Prostate gland (tissue), 2 donors: Measurements from ENCODE around the gene MRPL23. TPM values are rescaled to one million over a fixed set of nuclear protein-coding genes. Genes with fewer than 3 reads are reported as not detected.

ENCODE experiments used
- DNase-seq: peaks from one replicate; pipeline ENCODE4 v3.0.0-alpha.2; 2019; ENCODE audit warnings: low spot score
- H3K27ac ChIP-seq, 2 donors: fragments of 200-600 bp; sonication (generic); 2 replicates each; pipeline ENCODE4 v1.5.1; 2017 to 2019
- H3K27me3 ChIP-seq: fragments of 200-600 bp; sonication (generic); replicated peaks from 2 replicates; pipeline ENCODE4 v1.5.1; 2019; ENCODE audit not compliant: insufficient read depth
- H3K36me3 ChIP-seq, 2 donors: fragments of 200-600 bp; sonication (generic); 1 replicate in 1 of 2; 2 replicates in 1 of 2; pipeline versions ENCODE4 v1.5.1 to v1.8.1; 2017 to 2019
- H3K4me1 ChIP-seq: fragments of 200-600 bp; sonication (generic); replicated peaks from 2 replicates; pipeline ENCODE4 v1.5.1; 2019
- H3K4me3 ChIP-seq, 2 donors: fragments of 200-600 bp; sonication (generic); 2 replicates each; pipeline ENCODE4 v1.5.1; 2017 to 2019
- H3K9me3 ChIP-seq: fragments of 200-600 bp; sonication (generic); 2 replicates; pipeline ENCODE4 v1.5.1; 2017
- CTCF ChIP-seq, 4 experiments: fragments of 200-600 bp in 2 of 4; fragments of 450-650 bp in 2 of 4; sonication (generic) in 2 of 4; IDR thresholded peaks; 1 replicate in 3 of 4; 2 replicates in 1 of 4; pipeline ENCODE4 v1.5.1; 2016 to 2019; ENCODE audit warnings: antibody characterized with exemption in 4 of 4, mild to moderate bottlenecking in 2 of 4, moderate library complexity in 2 of 4
- POLR2A ChIP-seq: fragments of 450-650 bp; IDR thresholded peaks from one replicate; pipeline ENCODE4 v1.6.1; 2016; ENCODE audit warnings: antibody characterized with exemption, mild to moderate bottlenecking
- POLR2AphosphoS5 ChIP-seq: sonication (generic); formaldehyde crosslinking; IDR thresholded peaks from one replicate; pipeline ENCODE4 v1.6.1; 2017; ENCODE audit warnings: antibody characterized with exemption
- WGBS: methylation state at CpG from one replicate; pipeline ENCODE4 v1.1.5; 2018; 5-methylcytosine and 5-hydroxymethylcytosine counted together
- intact Hi-C: fragments of 100-400 bp; cut with DNase I; formaldehyde crosslinking; loops from one replicate; pipeline ENCODE4 v1.14.2; 2022
- total RNA-seq, 2 donors: library from RNA; depleted of rRNA; stranded (reverse); fragments of >200 nt; gene quantifications; one replicate each; pipeline ENCODE4 v1.1.0, GENCODE V29; 2016

MRPL23 gene
- total RNA-seq, 2 donors from 2014 or later = 155 to 162 TPM

DNA sequence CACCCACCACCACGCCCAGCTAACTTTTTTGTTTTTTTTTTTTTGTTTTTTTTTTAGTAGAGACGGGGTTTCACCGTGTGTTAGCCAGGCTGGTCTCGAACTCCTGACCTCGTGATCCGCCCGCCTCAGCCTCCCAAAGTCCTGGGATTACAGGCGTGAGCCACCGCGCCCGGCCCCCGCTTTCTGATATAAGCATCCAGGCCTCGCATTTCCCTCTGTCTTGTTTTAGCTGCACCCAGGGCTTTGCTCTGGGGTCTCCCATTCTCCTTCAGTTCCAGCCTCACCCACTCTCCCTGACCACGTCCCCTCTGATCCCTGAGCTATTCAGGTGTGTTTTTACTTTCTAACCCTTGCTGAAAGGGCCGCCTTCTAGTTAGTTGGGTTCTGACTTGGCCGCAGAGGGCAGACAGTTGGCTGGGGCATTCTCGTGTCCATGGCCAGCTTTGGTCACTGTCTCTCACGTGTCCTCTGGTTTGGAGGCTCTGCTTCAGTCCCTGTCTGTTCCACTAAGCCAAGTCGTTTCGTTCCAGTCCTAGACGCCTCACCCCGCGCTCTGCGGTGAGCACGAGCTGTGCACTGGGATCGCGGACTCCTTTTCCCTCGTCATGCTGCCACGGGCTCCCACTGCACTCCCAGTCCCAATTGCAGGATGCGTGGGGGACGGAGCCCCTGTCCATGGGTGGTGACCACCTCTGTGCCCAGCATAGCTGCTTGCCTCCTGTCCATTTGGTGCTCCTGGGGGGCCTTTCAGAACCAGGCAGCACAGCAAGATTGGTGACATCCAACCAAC, 33.7 kb upstream of the MRPL23 start:
- Histone ChIP-seq H3K4me3 (no peak overlapping the region), H3K27ac (no peak overlapping the region), H3K27me3 (no peaks in the 10 kb centered on the region), H3K36me3 (no peaks in the 10 kb centered on the region), H3K9me3 (no peaks in the 10 kb centered on the region), H3K4me1 (no peaks in the 10 kb centered on the region)
- no peak for DNase-seq
- intact Hi-C loops = loop anchor here (2.0 kb wide), 1 partner anchor 21 kb away; no protein-coding TSS in a partner anchor
- 88% methylated on average over 31 of the region's 31 CpGs for WGBS
- no peak for TF ChIP-seq CTCF (IDR thresholded peaks at IDR 0.05)
- TF ChIP-seq POLR2AphosphoS5 = no peak
- no peak for TF ChIP-seq POLR2A

- Histone ChIP-seq H3K4me3 (no peak overlapping the region), H3K36me3 (no peaks in the 10 kb centered on the region), H3K27ac (no peak overlapping the region), H3K9me3 (no peaks in the 10 kb centered on the region), H3K4me1 (no peaks in the 10 kb centered on the region), H3K27me3 (no peaks in the 10 kb centered on the region)
- TF ChIP-seq POLR2A = no peak
- 91% methylated on average over 2 of the region's 2 CpGs for WGBS
- DNase-seq = no peak
- intact Hi-C loops = loop anchor here (5.0 kb wide), 1 partner anchor 33 kb away; no protein-coding TSS in a partner anchor
Measured at GRCh38 chr11:1915795-1916131, 31.4 kb upstream of the MRPL23 start.

- Histone ChIP-seq H3K4me3 (no peak overlapping the region), H3K36me3 (no peaks in the 10 kb centered on the region), H3K4me1 (no peaks in the 10 kb centered on the region), H3K27me3 (no peaks in the 10 kb centered on the region), H3K9me3 (no peaks in the 10 kb centered on the region), H3K27ac (no peak overlapping the region)
- 87% methylated on average over 14 of the region's 14 CpGs for WGBS
- DNase-seq = no peak
- no peak for TF ChIP-seq POLR2AphosphoS5
- intact Hi-C loops = loop anchor here (5.0 kb wide), 1 partner anchor 34 kb away; no protein-coding TSS in a partner anchor
Measured at GRCh38 chr11:1916132-1916985, 30.8 kb upstream of the MRPL23 start.

- Histone ChIP-seq H3K9me3 (no peaks in the 10 kb centered on the region), H3K36me3 (no peaks in the 10 kb centered on the region), H3K27ac (no peak overlapping the region), H3K4me1 (no peaks in the 10 kb centered on the region), H3K4me3 (no peak overlapping the region), H3K27me3 (no peaks in the 10 kb centered on the region)
- DNase-seq = no peak
- intact Hi-C loops = loop anchor here (5.0 kb wide), 1 partner anchor 35 kb away; no protein-coding TSS in a partner anchor
- TF ChIP-seq POLR2AphosphoS5 = no peak
- no peak for TF ChIP-seq POLR2A
- no peak for TF ChIP-seq CTCF (IDR thresholded peaks at IDR 0.05)
- WGBS = 83% methylated on average over 5 of the region's 8 CpGs
Measured at GRCh38 chr11:1916986-1917522, 30.1 kb upstream of the MRPL23 start.

- TF ChIP-seq POLR2A (no peak), CTCF (IDR thresholded peaks at IDR 0.05) (peak in 1 of 4 experiments; percentile 5), POLR2AphosphoS5 (no peak)
- no peaks in the 10 kb centered on the region for H3K4me1 ChIP-seq
- no peaks in the 10 kb centered on the region for H3K36me3 ChIP-seq
- intact Hi-C loops = loop anchor here (1.0 to 5.0 kb wide), 2 partner anchors 24 to 35 kb away; no protein-coding TSS in a partner anchor
- no peaks in the 10 kb centered on the region for H3K27me3 ChIP-seq
- DNase-seq = no peak
- 86% methylated on average over 32 of the region's 34 CpGs for WGBS
- no peaks in the 10 kb centered on the region for H3K9me3 ChIP-seq
- H3K27ac ChIP-seq = no peak overlapping the region
- H3K4me3 ChIP-seq = no peak overlapping the region
Measured at GRCh38 chr11:1917523-1918435, 29.4 kb upstream of the MRPL23 start.
